C4-2B (cell line): ENCODE results near the gene NELFCD.

ENCODE experiments used
- CTCF ChIP-seq: fragments of 450-650 bp; conservative IDR thresholded peaks from 2 replicates; pipeline ENCODE4 v1.5.1; 2017; ENCODE audit warnings: mild to moderate bottlenecking
- ZFX ChIP-seq: fragments of 450-650 bp; IDR thresholded peaks from 2 replicates; pipeline ENCODE4 v1.6.1; 2017

GRCh38 chr20:59013031-59013951 lies 32.2 kb downstream of the NELFCD start:
- TF ChIP-seq CTCF, result no peak
- no peak for TF ChIP-seq ZFX
